HG03097 (cell line): ENCODE measurements around the gene SLC35A4.
"Not testable (repeated sequence)": the region's sequence is repeated elsewhere in the genome, so short reads cannot be mapped to it uniquely, and the experiment has no call there.

Experiments
- ATAC-seq: cut with Tn5 transposase; IDR thresholded peaks from one replicate; pipeline ENCODE4 v1.9.1; 2021; ENCODE audit not compliant: unreplicated experiment, low FRiP score

SLC35A4 gene

DNA sequence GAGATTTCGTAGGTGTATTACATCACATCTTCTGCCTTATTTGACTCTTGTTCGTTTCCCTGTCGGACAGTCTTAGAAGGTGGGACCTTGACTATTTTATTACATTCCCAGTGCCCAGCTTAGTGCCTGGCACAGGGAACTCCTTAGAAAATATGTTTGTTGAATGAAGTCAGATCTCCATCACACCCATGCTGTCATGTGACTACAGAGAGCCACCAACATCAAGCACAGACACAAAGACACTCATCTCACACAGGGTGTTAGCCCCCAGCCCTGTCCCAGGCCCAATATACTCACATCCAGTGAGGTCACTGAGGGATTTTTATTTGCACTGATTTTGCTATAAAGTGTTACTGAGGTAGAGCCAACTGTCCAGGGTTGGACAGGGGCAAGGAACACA is 6.7 kb upstream of the SLC35A4 start:
- no peak for ATAC-seq

DNA sequence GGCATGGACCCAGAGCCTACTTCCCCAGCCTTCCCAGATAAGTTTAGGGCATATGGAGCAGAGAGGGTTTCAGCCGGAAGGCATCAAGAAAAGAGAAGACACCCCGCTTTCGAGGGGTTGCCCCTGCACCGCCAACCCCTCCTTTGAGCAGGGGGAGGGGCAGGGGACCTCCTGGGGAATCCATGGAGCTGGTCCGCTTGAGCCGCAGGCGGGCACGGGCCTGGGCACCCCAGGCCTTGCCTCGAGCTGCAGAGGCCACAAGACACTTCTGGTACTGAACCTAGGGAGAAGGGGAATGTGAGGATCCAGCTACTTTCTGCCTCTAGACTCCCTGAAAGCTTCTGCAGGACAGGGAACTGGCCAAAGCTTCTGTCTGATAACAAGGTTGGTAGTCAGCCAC is 6.1 kb upstream of the SLC35A4 start:
- no peak for ATAC-seq

DNA sequence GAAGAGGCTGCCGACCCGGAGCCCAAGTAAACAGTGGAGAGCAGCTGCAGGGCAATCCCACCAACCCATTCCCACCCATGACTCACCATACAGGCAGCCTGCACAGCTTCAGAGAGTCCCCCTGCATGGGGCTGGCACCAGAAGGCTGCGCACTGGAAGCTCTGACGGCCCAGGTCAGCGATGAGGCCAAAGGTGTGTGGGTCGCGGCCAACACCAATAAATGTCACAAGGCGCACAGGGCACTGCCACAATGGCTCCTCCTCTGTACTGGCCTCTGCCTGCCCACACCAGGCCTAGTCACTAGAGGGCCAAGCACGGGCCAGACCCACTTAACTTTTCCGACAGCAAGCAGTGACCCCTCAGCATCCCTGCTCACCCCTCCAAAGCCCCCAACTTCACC is 4.4 kb upstream of the SLC35A4 start:
- no peak for ATAC-seq

DNA sequence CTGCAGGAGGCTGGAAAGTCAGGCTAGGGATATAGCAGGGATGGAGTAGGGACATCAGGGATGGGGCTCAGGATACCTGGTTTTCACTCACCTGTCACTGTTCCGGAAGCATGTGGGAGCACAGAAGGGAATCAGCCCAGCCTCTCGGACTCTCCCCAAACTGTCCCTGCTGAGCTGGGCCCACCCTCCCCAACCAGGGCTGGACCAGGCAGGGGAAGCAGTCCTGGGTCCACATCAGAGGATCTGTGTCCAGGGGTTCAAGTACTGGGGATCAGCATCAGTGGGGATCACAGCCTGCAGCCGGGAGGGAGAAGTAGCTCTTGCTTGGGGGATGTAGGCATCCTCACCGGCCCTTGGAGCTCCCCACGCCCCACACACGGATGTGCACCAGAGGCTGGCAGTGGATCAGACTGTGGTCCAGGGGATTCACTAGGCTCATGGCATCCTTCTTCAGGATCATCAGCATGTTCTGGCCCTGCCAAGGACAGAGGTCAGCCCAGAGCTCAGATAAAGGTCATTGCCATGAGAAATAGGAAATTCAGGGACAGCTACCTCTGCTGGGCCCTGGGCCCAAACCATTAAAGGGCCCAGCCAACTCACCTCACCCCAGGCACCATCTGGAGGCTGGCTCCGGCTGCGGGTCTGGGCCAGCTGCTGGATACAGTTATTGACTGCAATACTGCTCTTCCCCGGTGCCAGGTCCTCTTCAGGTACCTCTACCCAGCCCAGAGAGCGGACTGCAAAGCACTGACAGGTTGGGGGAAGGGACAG is 2.7 kb upstream of the SLC35A4 start:
- no peak for ATAC-seq

DNA sequence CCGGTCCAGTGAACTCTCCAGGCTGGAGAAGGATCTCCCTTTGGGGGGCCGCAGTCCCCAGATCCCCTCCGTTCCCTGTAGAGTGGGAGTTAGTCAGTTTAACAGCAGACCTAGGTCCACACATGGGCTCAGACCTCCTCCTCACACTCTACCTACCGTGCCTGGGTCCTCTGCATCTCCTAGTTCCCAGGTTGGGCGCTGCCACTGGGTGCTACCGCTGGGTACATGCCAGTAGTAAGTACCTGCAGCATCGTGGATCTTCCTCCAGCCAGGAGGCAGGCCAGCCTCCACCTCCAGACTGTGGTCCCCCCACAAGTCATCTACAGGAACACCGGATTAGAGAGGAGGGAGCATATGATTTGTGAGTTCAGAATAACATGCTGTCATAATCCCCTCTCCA is 1.0 kb upstream of the SLC35A4 start:
- ATAC-seq, result no peak

DNA sequence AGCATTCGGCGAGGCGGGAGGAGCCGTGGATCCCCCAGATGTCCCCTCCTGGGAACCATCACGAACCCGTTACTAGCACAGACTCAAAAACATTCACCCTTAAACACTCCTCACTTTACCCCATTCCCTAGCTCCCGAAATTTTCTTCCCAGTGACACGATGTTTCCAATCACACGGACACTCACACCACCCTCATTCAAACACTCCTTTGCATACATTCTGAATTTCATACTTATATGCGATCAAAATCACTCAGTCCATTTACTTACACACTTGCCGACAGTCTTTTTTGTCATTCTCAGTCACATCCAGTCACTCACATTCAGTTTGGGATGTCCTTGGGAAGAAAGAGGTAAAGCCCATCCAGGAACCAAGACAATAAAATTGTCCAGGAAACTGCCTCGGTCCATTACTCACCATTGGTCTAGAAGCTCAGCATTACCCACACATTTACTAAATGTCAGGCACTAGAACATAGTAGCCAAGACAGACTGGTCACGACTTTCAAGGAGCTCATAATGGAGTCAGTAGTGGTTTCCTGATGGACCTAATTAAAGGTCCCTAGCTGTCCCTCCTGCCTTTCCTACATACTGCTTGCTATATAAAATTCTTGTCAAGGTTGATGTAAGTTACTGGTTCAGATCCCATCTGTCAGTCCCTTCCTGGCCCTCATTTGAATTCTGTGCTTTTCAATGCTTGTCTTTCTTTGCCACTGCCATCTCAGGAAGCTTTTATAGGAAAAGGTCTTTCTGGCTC is 574 bp downstream of the SLC35A4 start:
- no peak for ATAC-seq

DNA sequence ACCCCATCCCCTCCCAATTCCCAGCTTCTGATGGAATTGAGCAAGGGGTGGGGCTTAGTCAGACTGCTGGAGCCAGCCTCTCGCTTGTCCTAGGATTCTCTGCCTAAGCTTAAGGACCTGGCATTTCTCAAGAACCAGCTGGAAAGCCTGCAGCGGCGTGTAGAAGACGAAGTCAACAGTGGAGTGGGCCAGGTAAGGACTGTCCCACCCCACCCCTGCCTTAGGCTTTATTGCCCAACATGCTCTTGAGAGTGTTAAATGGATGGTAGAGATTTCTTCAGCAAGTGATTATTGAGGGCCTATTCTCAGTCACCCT is 1.1 kb downstream of the SLC35A4 start:
- no peak for ATAC-seq

DNA sequence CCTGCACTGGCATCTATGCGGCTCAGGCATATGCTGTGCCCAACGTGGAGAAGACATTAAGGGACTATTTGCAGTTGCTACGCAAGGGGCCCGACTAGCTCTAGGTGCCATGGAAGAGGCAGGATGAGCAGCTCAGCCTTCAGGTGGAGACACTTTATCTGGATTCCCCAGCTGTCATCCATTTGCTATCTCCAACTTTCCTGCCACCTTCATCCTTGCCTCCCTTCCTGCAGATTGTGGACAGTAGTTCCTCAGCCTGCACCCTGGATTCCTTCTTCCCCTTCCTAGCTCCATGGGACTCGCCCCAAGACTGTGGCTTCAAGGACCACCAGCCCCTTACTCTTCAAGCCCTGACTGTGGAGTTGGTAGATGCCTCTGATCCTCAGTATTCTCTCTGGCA is 2.0 kb downstream of the SLC35A4 start:
- no peak for ATAC-seq

DNA sequence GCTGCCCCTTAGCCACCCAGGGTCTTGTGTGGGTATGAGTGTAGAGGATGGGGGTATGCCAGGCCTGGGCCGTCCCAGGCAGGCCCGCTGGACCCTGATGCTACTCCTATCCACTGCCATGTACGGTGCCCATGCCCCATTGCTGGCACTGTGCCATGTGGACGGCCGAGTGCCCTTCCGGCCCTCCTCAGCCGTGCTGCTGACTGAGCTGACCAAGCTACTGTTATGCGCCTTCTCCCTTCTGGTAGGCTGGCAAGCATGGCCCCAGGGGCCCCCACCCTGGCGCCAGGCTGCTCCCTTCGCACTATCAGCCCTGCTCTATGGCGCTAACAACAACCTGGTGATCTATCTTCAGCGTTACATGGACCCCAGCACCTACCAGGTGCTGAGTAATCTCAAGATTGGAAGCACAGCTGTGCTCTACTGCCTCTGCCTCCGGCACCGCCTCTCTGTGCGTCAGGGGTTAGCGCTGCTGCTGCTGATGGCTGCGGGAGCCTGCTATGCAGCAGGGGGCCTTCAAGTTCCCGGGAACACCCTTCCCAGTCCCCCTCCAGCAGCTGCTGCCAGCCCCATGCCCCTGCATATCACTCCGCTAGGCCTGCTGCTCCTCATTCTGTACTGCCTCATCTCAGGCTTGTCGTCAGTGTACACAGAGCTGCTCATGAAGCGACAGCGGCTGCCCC is 2.6 kb downstream of the SLC35A4 start:
- ATAC-seq, result no peak

DNA sequence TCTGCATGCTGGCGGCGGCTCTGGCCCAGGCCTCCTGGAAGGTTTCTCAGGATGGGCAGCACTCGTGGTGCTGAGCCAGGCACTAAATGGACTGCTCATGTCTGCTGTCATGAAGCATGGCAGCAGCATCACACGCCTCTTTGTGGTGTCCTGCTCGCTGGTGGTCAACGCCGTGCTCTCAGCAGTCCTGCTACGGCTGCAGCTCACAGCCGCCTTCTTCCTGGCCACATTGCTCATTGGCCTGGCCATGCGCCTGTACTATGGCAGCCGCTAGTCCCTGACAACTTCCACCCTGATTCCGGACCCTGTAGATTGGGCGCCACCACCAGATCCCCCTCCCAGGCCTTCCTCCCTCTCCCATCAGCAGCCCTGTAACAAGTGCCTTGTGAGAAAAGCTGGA is 3.2 kb downstream of the SLC35A4 start:
- ATAC-seq, result no peak

DNA sequence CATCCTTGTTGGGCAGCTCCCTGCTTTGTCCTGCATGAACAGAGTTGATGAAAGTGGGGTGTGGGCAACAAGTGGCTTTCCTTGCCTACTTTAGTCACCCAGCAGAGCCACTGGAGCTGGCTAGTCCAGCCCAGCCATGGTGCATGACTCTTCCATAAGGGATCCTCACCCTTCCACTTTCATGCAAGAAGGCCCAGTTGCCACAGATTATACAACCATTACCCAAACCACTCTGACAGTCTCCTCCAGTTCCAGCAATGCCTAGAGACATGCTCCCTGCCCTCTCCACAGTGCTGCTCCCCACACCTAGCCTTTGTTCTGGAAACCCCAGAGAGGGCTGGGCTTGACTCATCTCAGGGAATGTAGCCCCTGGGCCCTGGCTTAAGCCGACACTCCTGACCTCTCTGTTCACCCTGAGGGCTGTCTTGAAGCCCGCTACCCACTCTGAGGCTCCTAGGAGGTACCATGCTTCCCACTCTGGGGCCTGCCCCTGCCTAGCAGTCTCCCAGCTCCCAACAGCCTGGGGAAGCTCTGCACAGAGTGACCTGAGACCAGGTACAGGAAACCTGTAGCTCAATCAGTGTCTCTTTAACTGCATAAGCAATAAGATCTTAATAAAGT is 3.9 kb downstream of the SLC35A4 start:
- no peak for ATAC-seq

DNA sequence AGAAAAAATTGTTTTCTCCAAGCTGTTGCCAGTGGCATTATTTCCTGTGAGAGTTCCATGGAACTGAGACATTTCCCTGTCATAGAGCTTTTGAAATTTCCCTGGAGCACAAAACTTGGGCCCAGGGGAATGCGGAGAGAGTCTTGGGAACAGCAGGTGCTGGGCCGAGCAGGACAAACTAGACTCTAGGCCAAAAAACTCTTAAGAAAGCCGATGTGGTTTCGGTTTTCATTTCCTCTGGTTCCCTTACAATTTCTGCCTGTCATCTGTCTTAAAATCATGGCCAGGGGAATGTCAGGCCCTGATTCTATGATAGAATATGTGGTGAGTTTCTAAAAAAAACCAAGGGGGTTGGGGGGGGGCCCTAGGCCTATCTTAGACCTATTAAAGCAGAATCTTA is 4.6 kb downstream of the SLC35A4 start:
- ATAC-seq, result no peak

DNA sequence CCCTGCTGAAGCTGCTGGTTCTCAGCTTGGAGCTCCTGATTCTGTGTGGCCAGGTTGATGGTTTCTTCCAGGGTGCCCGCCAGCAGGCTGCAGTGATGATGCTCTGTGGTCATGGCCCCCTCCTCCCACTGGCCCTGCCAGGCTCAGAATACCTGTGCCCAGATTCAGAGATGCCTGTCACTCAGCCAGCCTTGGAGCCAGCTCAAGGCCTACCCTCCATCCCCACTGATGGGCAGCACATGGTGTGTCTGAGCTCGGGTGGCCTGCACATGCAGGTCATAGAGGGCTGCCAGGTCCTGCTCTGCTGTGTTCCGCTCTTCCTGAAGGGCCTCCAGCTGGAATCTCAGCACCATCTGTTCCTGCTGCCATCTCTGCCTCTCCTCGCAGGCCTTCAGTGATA is 5.4 kb downstream of the SLC35A4 start:
- ATAC-seq, result no peak

DNA sequence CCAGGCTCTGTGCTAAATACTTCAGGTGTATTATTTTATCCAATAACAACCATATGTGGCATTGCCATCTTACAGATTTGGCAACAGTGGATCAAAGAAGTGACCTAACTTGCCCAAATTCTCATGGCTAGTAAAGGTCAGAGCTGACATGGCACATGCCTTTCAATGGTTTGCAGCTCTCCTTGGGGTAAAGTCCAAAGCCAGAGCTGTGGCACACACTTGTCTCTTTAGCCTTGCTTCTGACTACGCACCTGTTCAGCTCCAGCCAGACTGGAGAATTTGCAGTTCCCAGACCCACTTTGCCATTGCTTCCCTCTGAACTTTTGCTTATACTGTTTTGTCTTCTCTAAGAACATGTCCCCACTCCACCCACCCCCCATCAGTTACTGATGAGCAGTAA is 5.9 kb downstream of the SLC35A4 start:
- no peak for ATAC-seq

DNA sequence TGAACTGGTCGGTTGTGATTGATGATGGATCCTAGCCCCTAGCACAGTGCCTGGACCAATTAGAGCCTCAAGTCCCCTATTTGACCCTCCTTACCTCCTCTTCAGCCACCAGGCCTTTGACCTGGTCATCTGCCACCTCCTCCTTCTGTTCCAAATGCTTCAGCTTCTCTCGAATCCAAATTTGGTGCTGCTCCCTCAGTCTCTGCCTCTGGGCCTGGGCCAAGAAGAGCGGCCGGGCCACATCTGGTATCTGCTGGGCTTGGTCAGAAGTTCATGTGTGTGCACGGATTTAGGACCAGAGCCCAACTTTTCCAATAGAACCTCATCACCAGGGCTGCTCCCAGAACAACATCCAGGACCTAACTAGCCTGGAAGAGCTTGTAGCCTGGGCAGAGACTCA is 6.5 kb downstream of the SLC35A4 start:
- no peak for ATAC-seq

DNA sequence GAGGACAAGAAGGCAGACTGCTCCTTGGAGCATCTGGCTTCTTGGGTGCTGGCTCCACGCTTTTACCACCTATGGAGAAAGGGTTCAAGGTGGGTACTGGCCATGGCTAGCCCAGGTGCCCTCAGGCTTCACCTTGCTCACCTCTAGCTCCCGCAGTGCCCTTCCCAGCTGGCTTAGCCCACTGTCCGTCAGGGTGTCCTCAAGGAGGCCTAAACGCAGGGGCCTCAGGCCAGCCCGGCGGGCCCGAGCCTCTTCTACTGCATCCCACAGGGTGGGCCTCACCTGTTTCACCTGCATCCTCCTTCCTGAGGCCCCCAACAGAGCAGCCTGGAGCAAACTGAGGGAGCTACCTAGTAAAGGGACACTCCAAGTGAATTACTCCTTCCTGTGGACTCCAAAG is 9.1 kb downstream of the SLC35A4 start:
- ATAC-seq, result no peak

DNA sequence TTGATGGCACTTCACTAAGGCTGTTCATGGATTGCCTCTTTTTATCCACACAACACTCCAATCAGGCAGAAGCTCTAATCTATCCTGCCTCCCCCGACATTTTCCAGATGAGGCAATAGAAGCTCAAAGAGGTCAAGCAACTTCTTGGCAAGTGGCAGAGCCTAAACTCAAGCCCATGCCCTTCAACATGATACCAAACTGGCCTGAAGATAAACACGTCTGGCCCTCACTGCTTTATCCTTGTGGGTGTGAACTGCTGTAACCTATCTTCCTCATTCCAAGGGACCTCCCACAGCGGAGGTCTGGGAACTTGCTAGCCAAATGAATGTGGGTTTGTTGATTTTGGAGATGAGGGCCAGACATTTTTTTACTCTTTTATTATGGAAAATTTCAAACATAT is 9.5 kb downstream of the SLC35A4 start:
- no peak for ATAC-seq

DNA sequence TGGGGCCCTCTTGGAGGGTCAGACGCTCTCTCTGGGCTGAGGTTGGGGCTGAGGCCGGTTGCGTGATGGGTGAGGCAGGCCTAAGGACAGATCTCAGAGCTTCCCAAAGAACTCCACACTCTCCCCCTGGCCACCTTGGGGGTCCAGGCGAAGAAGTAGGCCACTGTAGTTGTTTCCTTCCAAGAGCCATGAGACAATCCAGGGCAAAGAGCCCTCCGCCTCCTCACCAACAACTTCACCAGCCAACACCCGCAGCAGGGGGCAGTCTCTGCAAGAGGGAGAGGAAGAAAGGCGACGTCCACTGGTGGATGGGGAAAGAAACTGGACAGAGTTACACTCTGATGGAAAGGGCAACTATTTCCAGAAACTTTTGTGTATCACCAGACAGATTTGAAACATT is 10.7 kb downstream of the SLC35A4 start:
- no peak for ATAC-seq

DNA sequence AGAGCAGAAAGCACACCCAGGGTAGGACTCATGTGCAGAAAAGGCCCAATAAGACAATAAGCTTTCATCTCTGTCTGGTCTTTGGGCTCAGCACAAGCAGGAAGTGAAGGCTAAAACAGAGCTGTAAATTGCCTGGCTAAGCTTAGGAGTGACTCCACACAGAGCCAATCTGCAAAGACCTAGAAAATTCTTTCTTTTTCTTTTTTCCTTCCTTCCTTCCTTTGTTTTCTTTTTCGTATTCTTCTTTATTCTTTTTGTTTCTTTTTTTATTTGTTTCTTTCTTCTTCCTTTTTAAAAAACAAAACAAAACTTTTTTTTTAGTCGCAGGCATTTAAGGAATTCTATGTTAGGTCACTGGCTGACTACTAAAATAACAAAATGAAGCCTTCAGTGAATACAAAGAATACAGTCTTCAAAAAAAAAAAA is 12.2 kb downstream of the SLC35A4 start:
- no peak for ATAC-seq

DNA sequence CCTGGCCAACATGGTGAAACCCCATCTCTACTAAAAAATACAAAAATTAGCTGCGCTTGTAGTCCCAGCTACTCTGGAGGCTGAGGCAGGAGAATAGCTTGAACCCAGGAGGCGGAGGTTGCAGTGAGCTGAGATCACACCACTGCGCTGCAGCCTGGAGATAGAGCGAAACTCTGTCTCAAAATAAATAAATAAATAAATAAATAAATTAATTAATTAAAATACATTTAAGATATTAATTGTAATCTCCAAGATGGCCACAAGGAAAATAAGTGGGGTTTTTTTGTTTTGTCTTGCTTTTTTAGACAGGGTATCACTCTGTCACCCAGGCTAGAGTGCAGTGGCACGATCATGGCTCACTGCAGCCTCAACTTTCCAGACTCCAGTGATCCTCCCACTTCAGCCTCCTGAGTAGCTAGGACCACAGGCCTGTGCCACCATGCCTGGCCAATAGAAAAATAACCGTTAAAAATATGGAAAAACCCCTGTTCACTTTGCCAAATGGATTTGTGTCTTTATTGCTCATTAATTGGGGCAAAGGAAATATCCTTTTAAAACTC is 14.6 kb downstream of the SLC35A4 start:
- not testable (repeated sequence) for ATAC-seq

DNA sequence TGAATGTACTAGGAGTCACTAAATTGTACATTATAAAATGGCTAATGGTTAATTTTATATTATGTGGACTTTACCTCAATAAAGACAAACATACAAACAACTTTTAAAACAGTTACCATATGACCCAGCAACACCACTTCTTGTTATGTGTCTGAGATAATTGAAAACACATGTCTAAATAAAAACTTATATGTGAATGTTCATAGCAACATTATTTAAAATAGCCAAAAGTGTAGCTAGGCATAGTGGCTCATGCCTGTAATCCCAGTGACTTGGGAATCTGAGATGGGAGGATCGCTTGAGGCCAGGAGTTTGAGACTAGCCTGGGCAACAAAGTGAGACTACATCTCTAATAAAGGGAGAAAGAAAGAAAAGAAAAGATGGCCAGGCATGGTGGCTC is 22.9 kb downstream of the SLC35A4 start:
- ATAC-seq, result no peak
